ENCODE measurements around the gene CNOT8. TPM values are rescaled to one million over a fixed set of nuclear protein-coding genes. Genes with fewer than 3 reads are reported as not detected.

CNOT8 gene
- total RNA-seq, 4 donors from 2014 or later: 64.3 to 97.3 (median 78.9) TPM

GRCh38 chr5:154862766-154863165, 4.3 kb downstream of the CNOT8 start:
- no peak overlapping the region for H3K4me3 ChIP-seq
- in situ Hi-C loops (cut with MboI; ENCODE audit: low pct_ligation_motif_present in 1 of 4, low pct_unique_long_range_greater_than_20kb in 1 of 4, low sequenced_read_pairs in 3 of 4) (no loop called here), intact Hi-C loops (cut with DNase I; ENCODE audit: low total_unique reads) (no loop called here)
- TF ChIP-seq EP300 (IDR thresholded peaks at IDR 0.05; ENCODE audit: low read depth) (no peak), POLR2A (IDR thresholded peaks at IDR 0.05) (no peak), CTCF (IDR thresholded peaks at IDR 0.05) (no peak), POLR2AphosphoS5 (IDR thresholded peaks at IDR 0.05) (no peak)
- H3K9me3 ChIP-seq: no peaks in the 10 kb centered on the region
- H3K27ac ChIP-seq: no peak overlapping the region
- H3K4me1 ChIP-seq: peaks cover 24 to 49% (median 39%) of the 10 kb centered on the region in 4 donors
- 72% methylated on average over 2 of the region's 2 CpGs for WGBS, 2 donors (ENCODE audit: low coverage in 1 of 2)
- peaks cover 0 to 24% (median 7%) of the 10 kb centered on the region in 4 donors for H3K36me3 ChIP-seq
- no peak for DNase-seq
- H3K27me3 ChIP-seq: no peaks in the 10 kb centered on the region

GRCh38 chr5:154863291-154864080, 5.1 kb downstream of the CNOT8 start:
- no peaks in the 10 kb centered on the region for H3K27me3 ChIP-seq
- no peaks in the 10 kb centered on the region for H3K9me3 ChIP-seq
- in situ Hi-C loops (cut with MboI; ENCODE audit: low pct_ligation_motif_present in 1 of 4, low pct_unique_long_range_greater_than_20kb in 1 of 4, low sequenced_read_pairs in 3 of 4): no loop called here
- H3K4me1 ChIP-seq: peaks cover 24 to 49% (median 39%) of the 10 kb centered on the region in 4 donors
- peaks cover 0 to 26% (median 7%) of the 10 kb centered on the region in 4 donors for H3K36me3 ChIP-seq
- intact Hi-C loops (cut with DNase I; ENCODE audit: low total_unique reads): no loop called here
- H3K4me3 ChIP-seq: no peak overlapping the region
- DNase-seq: no peak
- H3K27ac ChIP-seq: no peak overlapping the region
- WGBS, 2 donors (ENCODE audit: low coverage in 1 of 2): 85 to 92% methylated on average over 4 to 7 of the region's 7 CpGs
- TF ChIP-seq EP300 (IDR thresholded peaks at IDR 0.05; ENCODE audit: low read depth): no peak
- no peak for TF ChIP-seq POLR2AphosphoS5 (IDR thresholded peaks at IDR 0.05)
- no peak for TF ChIP-seq POLR2A (IDR thresholded peaks at IDR 0.05)
- TF ChIP-seq CTCF (IDR thresholded peaks at IDR 0.05): no peak

- H3K4me3 ChIP-seq: no peak overlapping the region
- no peak for DNase-seq
- in situ Hi-C loops (cut with MboI; ENCODE audit: low pct_ligation_motif_present in 1 of 4, low pct_unique_long_range_greater_than_20kb in 1 of 4, low sequenced_read_pairs in 3 of 4): no loop called here
- no peaks in the 10 kb centered on the region for H3K9me3 ChIP-seq
- peaks cover 0 to 30% (median 7%) of the 10 kb centered on the region in 4 donors for H3K36me3 ChIP-seq
- 58 to 59% methylated on average over 5 of the region's 5 CpGs for whole genome bisulfite sequencing, 2 donors (ENCODE audit: low coverage in 1 of 2)
- no peak for TF ChIP-seq POLR2AphosphoS5 (IDR thresholded peaks at IDR 0.05)
- TF ChIP-seq POLR2A (IDR thresholded peaks at IDR 0.05): no peak
- TF ChIP-seq CTCF (IDR thresholded peaks at IDR 0.05): no peak
- TF ChIP-seq EP300 (IDR thresholded peaks at IDR 0.05; ENCODE audit: low read depth): no peak
- intact Hi-C loops (cut with DNase I; ENCODE audit: low total_unique reads): no loop called here
- peak overlapping the region in 1 of 4 donors; percentile 18 for H3K27ac ChIP-seq
- H3K27me3 ChIP-seq: no peaks in the 10 kb centered on the region
- peaks cover 16 to 37% (median 27%) of the 10 kb centered on the region in 4 donors for H3K4me1 ChIP-seq
These were observed 7.2 kb downstream of the CNOT8 start for GRCh38 chr5:154865466-154866184.

GRCh38 chr5:154866841-154867240, 8.4 kb downstream of the CNOT8 start:
- WGBS, 2 donors (ENCODE audit: low coverage in 1 of 2): 75 to 77% methylated on average over 2 of the region's 2 CpGs
- peak overlapping the region in 1 of 4 donors; percentile 35 for H3K27ac ChIP-seq
- H3K27me3 ChIP-seq: no peaks in the 10 kb centered on the region
- no peak for DNase-seq
- TF ChIP-seq EP300 (IDR thresholded peaks at IDR 0.05; ENCODE audit: low read depth): no peak
- no peak for TF ChIP-seq CTCF (IDR thresholded peaks at IDR 0.05)
- TF ChIP-seq POLR2A (IDR thresholded peaks at IDR 0.05): no peak
- TF ChIP-seq POLR2AphosphoS5 (IDR thresholded peaks at IDR 0.05): no peak
- H3K4me1 ChIP-seq: peaks cover 8 to 25% (median 15%) of the 10 kb centered on the region in 4 donors
- H3K36me3 ChIP-seq: peaks cover 0 to 42% (median 14%) of the 10 kb centered on the region in 4 donors
- no peaks in the 10 kb centered on the region for H3K9me3 ChIP-seq
- in situ Hi-C loops (cut with MboI; ENCODE audit: low pct_ligation_motif_present in 1 of 4, low pct_unique_long_range_greater_than_20kb in 1 of 4, low sequenced_read_pairs in 3 of 4): no loop called here
- H3K4me3 ChIP-seq: no peak overlapping the region
- intact Hi-C loops (cut with DNase I; ENCODE audit: low total_unique reads): no loop called here
